Sigmoid colon (tissue), 7 donors: ENCODE data around the gene COA5. TPM values are rescaled to one million over a fixed set of nuclear protein-coding genes. Genes with fewer than 3 reads are reported as not detected.

Experiments
- DNase-seq: peaks from one replicate; pipeline ENCODE4 v3.0.0-alpha.2; 2019
- H3K27ac ChIP-seq, 4 donors: fragments of 200-600 bp; sonication (generic); one replicate each; pipeline ENCODE4 v1.5.1; 2016 to 2019; ENCODE audit warnings: mild to moderate bottlenecking in 1 of 4
- H3K27me3 ChIP-seq, 3 donors: fragments of 200-600 bp; sonication (generic); one replicate each; pipeline ENCODE4 v1.5.1; 2019; ENCODE audit warnings: mild to moderate bottlenecking in 1 of 3
- H3K36me3 ChIP-seq, 4 donors: fragments of 200-600 bp; sonication (generic); one replicate each; pipeline ENCODE4 v1.5.1; 2016 to 2019
- H3K4me1 ChIP-seq, 4 donors: fragments of 200-600 bp; sonication (generic); one replicate each; pipeline ENCODE4 v1.5.1; 2017 to 2019
- H3K4me3 ChIP-seq, 4 donors: fragments of 200-600 bp; sonication (generic); one replicate each; pipeline ENCODE4 v1.5.1; 2017 to 2019; ENCODE audit warnings: mild to moderate bottlenecking in 2 of 4, moderate library complexity in 1 of 4
- H3K9me3 ChIP-seq, 4 donors: fragments of 200-600 bp in 3 of 4; sonication (generic) in 3 of 4; one replicate each; pipeline versions ENCODE4 v1.5.1 to v1.6.1; 2013 to 2019
- EP300 ChIP-seq, 4 donors: sonication (generic); formaldehyde crosslinking; IDR thresholded peaks; one replicate each; pipeline ENCODE4 v1.6.1; 2017; ENCODE audit warnings: antibody characterized with exemption in 4 of 4
- POLR2A ChIP-seq, 2 donors: fragments of 450-650 bp; IDR thresholded peaks; one replicate each; pipeline ENCODE4 v1.6.1; 2016; ENCODE audit warnings: antibody characterized with exemption in 2 of 2, mild to moderate bottlenecking in 2 of 2, moderate library complexity in 2 of 2
- POLR2AphosphoS5 ChIP-seq, 4 donors: sonication (generic); formaldehyde crosslinking; IDR thresholded peaks; one replicate each; pipeline ENCODE4 v1.6.1; 2017; ENCODE audit warnings: antibody characterized with exemption in 4 of 4
- WGBS, 2 donors: extraction: QIAGEN DNeasy Blood & Tissue Kit; methylation state at CpG; one replicate each; pipeline ENCODE4 v1.1.7; 2013; 5-methylcytosine and 5-hydroxymethylcytosine counted together
- intact Hi-C: fragments of 100-400 bp; cut with DNase I; formaldehyde crosslinking; loops from one replicate; pipeline ENCODE4 v1.15.1; 2023
- polyA plus RNA-seq, 3 donors: library from polyadenylated mRNA; stranded (reverse); fragments of 200-250 nt; gene quantifications; one replicate each; pipeline ENCODE4 v1.2.3, GENCODE V29; 2013
- total RNA-seq, 4 donors: library from RNA; depleted of rRNA; stranded (reverse); fragments of >200 nt; gene quantifications; one replicate each; pipeline ENCODE4 v1.1.0, GENCODE V29; 2016
- TF ChIP-seq, protein P1 (sequence below), 4 experiments: fragments of 450-650 bp in 3 of 4; fragments of 200-600 bp in 1 of 4; IDR thresholded peaks; one replicate each; pipeline ENCODE4 v1.5.1; 2016 to 2019; ENCODE audit warnings: antibody characterized with exemption in 4 of 4, mild to moderate bottlenecking in 3 of 4, moderate library complexity in 2 of 4
- donor health status: healthy with polysubstance abuse.
- donor health status: Bipolar disorder and iron deficiency.
- donor health status: healthy.

Gene COA5
- total and polyA plus RNA-seq, 7 donors: 28.3 to 53.8 (median 38.8) TPM

DNA sequence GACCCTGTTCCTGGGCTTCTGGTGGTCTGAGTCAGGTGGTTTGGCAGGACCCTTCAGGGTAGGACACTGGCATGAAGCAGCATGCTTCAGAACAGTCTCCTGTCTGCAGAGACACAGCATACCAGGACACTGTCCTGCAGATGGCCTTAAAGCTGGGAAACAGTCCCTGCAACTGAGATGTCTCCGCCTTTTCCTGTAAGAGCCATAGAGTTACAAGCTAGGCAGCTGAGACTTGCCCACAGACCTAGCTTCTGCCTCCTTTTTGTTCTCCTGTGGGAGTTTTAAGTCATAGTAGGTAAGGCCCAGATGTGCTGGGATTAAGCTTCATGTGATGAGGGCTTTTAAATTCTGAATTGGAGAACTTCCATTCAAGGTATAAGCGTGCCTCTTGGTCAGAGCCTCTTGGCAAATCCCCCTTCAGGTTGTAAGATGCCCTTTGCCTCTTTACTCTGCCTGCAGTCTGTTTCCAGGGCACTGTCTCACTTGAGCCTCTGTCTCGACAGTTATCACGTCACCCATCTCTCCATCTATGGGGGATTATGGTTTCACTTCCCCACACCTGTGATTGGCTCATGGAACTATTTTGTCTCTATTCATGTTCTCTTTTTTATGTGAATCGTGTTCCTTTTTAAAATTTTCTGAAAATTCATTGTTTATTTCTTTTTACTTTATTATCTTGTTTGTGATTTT lies 51.8 kb downstream of the COA5 start:
- Histone ChIP-seq H3K27me3 (no peaks in the 10 kb centered on the region), H3K9me3 (no peaks in the 10 kb centered on the region), H3K4me3 (no peak overlapping the region), H3K36me3 (peaks cover 11 to 57% (median 33%) of the 10 kb centered on the region in 4 donors), H3K4me1 (peaks cover 0 to 31% (median 29%) of the 10 kb centered on the region in 4 donors), H3K27ac (no peak overlapping the region)
- TF ChIP-seq POLR2AphosphoS5 (IDR thresholded peaks at IDR 0.05) (no peak), POLR2A (IDR thresholded peaks at IDR 0.05) (no peak), EP300 (IDR thresholded peaks at IDR 0.05) (no peak)
- TF ChIP-seq, protein P1, sequence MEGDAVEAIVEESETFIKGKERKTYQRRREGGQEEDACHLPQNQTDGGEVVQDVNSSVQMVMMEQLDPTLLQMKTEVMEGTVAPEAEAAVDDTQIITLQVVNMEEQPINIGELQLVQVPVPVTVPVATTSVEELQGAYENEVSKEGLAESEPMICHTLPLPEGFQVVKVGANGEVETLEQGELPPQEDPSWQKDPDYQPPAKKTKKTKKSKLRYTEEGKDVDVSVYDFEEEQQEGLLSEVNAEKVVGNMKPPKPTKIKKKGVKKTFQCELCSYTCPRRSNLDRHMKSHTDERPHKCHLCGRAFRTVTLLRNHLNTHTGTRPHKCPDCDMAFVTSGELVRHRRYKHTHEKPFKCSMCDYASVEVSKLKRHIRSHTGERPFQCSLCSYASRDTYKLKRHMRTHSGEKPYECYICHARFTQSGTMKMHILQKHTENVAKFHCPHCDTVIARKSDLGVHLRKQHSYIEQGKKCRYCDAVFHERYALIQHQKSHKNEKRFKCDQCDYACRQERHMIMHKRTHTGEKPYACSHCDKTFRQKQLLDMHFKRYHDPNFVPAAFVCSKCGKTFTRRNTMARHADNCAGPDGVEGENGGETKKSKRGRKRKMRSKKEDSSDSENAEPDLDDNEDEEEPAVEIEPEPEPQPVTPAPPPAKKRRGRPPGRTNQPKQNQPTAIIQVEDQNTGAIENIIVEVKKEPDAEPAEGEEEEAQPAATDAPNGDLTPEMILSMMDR (IDR thresholded peaks at IDR 0.05): no peak
- intact Hi-C loops: no loop called here
- no peak for DNase-seq
- WGBS, 2 donors: 69 to 90% methylated on average over 5 of the region's 5 CpGs

DNA sequence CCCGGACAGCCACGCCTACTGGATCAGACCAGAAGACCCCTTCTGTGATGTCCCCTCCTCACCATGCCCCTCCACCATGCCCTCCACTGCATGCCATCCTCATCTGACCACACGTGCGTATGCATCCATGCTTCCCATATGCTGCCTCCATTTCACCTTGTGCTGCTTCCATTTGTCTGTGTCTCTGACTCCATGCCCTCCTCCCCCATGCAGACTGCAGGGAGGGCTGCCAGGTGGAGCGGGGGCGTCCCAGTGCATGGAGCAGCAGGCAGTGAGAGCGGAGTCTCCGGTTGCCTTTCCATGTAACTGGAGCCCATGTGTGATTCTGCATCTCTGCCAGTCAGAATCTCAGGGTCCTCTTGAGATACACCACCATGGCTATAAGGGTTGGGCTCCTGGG lies 52.6 kb downstream of the COA5 start:
- Histone ChIP-seq H3K4me1 (peaks cover 0 to 23% (median 21%) of the 10 kb centered on the region in 4 donors), H3K36me3 (peaks cover 11 to 60% (median 34%) of the 10 kb centered on the region in 4 donors), H3K27ac (no peak overlapping the region), H3K9me3 (no peaks in the 10 kb centered on the region), H3K4me3 (no peak overlapping the region), H3K27me3 (no peaks in the 10 kb centered on the region)
- DNase-seq: no peak
- 96 to 97% methylated on average over 8 of the region's 8 CpGs for WGBS, 2 donors
- TF ChIP-seq, protein P1 (IDR thresholded peaks at IDR 0.05): no peak
- TF ChIP-seq POLR2A (IDR thresholded peaks at IDR 0.05) (no peak), EP300 (IDR thresholded peaks at IDR 0.05) (no peak), POLR2AphosphoS5 (IDR thresholded peaks at IDR 0.05) (no peak)
- intact Hi-C loops: no loop called here

DNA sequence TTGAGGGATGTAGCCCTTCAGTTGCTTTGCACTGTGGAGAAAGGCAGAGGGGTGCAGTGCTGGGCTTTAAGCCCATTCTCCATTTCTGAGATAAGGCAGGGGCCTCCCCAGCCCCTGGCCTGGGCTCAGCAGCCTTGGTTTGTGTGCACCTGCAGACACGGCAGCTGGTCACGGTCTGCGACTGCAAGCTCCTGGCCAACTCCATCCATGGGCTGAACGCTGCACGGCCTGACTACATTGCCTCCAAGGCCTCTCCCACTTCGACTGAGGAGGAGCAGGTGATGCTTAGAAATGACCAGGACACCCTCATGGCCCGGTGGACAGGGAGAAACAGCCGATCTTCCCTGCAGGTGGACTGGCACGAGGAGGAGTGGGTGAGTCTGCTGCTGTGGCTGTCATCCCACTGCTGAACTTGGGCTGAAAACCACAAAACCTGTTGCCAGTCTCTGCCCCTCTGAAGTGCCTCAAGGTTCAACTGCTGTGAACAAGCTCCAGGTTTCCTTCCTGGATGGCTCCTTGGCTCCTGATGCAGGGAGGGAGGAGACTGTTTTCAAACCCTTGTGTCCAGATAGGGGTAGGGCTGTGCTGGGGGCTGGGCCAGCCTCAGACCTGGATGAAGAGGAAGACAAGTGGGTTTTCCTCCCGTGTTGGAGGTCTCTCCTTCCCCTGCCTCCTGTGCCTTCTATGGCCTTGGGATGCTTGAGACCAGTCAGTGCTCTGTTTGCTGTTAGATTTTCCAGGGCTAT lies 54.0 kb downstream of the COA5 start:
- no peak overlapping the region for H3K27ac ChIP-seq
- 81 to 94% methylated on average over 10 of the region's 10 CpGs for WGBS, 2 donors
- H3K36me3 ChIP-seq: peaks cover 11 to 73% (median 34%) of the 10 kb centered on the region in 4 donors
- no peaks in the 10 kb centered on the region for H3K27me3 ChIP-seq
- TF ChIP-seq, protein P1 (IDR thresholded peaks at IDR 0.05): no peak
- TF ChIP-seq POLR2AphosphoS5 (IDR thresholded peaks at IDR 0.05) (no peak), POLR2A (IDR thresholded peaks at IDR 0.05) (no peak), EP300 (IDR thresholded peaks at IDR 0.05) (no peak)
- no peak for DNase-seq
- H3K4me1 ChIP-seq: peaks cover 0 to 9% (median 8%) of the 10 kb centered on the region in 4 donors
- H3K9me3 ChIP-seq: no peaks in the 10 kb centered on the region
- intact Hi-C loops: no loop called here
- H3K4me3 ChIP-seq: no peak overlapping the region

DNA sequence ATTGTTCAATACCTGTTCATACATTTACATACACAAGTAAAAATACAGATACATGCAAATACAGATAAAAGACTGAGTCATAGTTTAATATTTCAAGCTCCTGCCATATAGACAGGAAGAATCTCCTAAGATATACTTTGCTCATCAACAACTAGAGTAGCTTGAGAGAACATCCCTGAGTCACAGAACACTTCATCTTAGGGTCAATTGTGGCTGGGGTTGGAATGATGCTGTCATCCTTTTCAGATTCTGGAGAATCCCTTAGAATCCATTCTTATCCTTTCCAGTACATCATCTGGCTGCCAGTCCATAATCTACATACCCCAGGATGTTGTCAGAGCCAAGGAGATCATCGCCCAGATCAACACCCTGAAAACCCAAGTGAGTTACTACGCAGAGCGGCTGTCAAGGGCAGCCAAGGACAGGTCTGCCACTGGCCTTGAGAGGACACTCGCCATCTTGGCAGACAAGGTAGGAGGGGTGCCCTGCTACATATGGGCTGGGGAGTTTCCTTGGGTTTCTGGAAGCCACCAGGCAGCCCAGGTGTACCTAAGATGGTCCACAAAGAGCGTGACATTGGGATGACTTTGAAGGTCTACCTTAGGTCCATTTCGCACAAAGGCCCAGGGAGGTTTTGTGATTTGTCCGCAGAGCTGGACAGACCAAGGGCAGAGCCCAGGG lies 55.7 kb downstream of the COA5 start:
- 98 to 99% methylated on average over 7 of the region's 7 CpGs for WGBS, 2 donors
- no peak overlapping the region for H3K4me3 ChIP-seq
- H3K4me1 ChIP-seq: no peaks in the 10 kb centered on the region
- no peaks in the 10 kb centered on the region for H3K27me3 ChIP-seq
- H3K36me3 ChIP-seq: peaks cover 11 to 89% (median 34%) of the 10 kb centered on the region in 4 donors
- H3K27ac ChIP-seq: no peak overlapping the region
- no peaks in the 10 kb centered on the region for H3K9me3 ChIP-seq
- TF ChIP-seq, protein P1 (IDR thresholded peaks at IDR 0.05): no peak
- no peak for TF ChIP-seq EP300 (IDR thresholded peaks at IDR 0.05)
- TF ChIP-seq POLR2AphosphoS5 (IDR thresholded peaks at IDR 0.05): no peak
- TF ChIP-seq POLR2A (IDR thresholded peaks at IDR 0.05): no peak
- intact Hi-C loops: no loop called here
- no peak for DNase-seq
